NB4 (cell line): ENCODE data around the gene TPM2.

Experiments used
- MYC ChIP-seq: IDR thresholded peaks from 2 replicates; pipeline ENCODE4 v1.6.1; 2011; ENCODE audit warnings: low read depth, low read length
- POLR2A ChIP-seq: IDR thresholded peaks from 2 replicates; pipeline ENCODE4 v1.6.1; 2011; ENCODE audit warnings: mild to moderate bottlenecking; ENCODE audit not compliant: insufficient read length; ENCODE audit errors: extremely low read depth
- TF ChIP-seq, protein P1 (sequence below): IDR thresholded peaks from one replicate; pipeline ENCODE4 v1.5.1; 2012; ENCODE audit warnings: low read depth, low read length

DNA sequence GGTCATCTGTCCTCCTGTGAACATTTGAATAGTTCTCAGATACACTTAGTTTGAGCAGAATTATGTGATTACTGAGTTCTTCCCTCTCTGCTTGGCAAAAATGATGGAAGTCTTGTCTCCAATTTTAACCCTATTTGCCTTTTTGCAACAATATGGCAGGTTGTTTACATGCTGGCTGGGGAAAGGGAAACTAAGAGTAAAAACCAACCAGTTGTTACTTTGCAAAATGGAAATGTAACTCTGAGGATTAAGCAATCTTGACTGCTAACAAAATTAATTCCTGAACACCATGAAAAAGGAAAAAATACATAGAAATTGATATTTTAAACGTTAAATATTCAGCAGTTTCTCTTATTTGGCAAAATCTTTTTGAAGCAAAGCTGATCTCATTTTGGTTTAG lies 50.1 kb downstream of the TPM2 start:
- TF ChIP-seq, protein P1, sequence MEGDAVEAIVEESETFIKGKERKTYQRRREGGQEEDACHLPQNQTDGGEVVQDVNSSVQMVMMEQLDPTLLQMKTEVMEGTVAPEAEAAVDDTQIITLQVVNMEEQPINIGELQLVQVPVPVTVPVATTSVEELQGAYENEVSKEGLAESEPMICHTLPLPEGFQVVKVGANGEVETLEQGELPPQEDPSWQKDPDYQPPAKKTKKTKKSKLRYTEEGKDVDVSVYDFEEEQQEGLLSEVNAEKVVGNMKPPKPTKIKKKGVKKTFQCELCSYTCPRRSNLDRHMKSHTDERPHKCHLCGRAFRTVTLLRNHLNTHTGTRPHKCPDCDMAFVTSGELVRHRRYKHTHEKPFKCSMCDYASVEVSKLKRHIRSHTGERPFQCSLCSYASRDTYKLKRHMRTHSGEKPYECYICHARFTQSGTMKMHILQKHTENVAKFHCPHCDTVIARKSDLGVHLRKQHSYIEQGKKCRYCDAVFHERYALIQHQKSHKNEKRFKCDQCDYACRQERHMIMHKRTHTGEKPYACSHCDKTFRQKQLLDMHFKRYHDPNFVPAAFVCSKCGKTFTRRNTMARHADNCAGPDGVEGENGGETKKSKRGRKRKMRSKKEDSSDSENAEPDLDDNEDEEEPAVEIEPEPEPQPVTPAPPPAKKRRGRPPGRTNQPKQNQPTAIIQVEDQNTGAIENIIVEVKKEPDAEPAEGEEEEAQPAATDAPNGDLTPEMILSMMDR: no peak
- TF ChIP-seq POLR2A (no peak), MYC (no peak)
